ENCODE measurements around the gene BLTP3B. TPM values are rescaled to one million over a fixed set of nuclear protein-coding genes. Genes with fewer than 3 reads are reported as not detected.

The BLTP3B gene
- total and polyA plus RNA-seq, 2 of the 13 experiments (the other 11 are each of a cell fraction or from before 2014, with no cell fraction given): 15.6 to 24.4 TPM

DNA sequence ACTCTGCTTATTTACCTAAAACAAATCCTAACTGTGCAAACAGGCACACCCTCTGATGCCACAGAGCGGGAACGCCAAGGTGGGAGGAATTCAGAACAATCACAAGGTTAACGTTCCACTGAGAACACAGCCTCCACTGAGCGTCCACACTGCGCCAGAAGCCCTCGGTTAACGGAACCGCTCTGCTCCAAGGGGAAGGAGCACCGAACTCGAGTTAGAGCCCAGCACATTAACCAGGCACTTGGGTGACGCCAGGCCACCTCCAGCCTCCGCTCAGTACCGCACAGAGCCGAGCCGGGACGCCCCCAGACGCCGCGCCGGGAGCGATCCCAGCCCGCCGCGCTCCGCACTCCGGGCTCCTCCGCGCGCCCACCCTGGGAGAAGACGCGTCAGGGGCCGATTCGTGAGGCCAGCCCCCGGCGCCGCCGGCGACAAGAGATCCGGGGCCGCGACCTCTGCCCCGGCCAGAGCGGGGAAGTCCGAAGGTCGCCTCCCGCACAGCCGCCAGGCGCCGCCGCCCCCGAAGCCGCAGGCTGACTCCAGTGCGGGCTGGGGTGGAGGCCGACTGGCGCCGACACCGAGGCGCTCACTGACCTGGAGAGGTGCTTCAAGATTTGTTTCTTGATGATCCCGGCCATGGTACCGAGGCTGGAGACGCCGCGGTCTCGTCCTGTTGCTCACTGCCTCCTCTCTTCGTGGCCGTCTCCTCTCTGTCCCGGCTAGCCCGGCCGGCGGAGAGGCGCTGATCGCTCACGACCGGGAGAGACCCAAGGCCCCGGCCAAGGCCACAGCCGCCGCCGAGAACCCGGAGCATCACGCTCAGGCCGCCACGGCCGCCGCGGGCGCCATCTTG lies 450 bp downstream of the BLTP3B start (continued):
- TF ChIP-seq POGK (CRISPR knock-in tag; conservative IDR thresholded peaks at IDR 0.05): no peak; the same call in none of the 2 replicates
- no peak; the same call in 1 of the 2 replicates for TF ChIP-seq SPEN (CRISPR knock-in tag; IDR thresholded peaks at IDR 0.05; ENCODE audit: low read depth)
- peak; percentile 81 for TF ChIP-seq PHF21A (CRISPR knock-in tag; IDR thresholded peaks at IDR 0.05)
- TF ChIP-seq LRRFIP1 (CRISPR knock-in tag; conservative IDR thresholded peaks at IDR 0.05): no peak
- TF ChIP-seq, protein P1, sequence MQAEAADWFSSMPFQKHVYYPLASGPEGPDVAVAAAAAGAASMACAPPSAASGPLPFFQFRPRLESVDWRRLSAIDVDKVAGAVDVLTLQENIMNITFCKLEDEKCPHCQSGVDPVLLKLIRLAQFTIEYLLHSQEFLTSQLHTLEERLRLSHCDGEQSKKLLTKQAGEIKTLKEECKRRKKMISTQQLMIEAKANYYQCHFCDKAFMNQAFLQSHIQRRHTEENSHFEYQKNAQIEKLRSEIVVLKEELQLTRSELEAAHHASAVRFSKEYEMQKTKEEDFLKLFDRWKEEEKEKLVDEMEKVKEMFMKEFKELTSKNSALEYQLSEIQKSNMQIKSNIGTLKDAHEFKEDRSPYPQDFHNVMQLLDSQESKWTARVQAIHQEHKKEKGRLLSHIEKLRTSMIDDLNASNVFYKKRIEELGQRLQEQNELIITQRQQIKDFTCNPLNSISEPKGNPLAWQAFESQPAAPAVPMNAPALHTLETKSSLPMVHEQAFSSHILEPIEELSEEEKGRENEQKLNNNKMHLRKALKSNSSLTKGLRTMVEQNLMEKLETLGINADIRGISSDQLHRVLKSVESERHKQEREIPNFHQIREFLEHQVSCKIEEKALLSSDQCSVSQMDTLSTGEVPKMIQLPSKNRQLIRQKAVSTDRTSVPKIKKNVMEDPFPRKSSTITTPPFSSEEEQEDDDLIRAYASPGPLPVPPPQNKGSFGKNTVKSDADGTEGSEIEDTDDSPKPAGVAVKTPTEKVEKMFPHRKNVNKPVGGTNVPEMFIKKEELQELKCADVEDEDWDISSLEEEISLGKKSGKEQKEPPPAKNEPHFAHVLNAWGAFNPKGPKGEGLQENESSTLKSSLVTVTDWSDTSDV (CRISPR knock-in tag; IDR thresholded peaks at IDR 0.05): 0 out of 2 replicates have a peak, but pooled peaks have one; percentile 69
- peak; percentile 81 for TF ChIP-seq POLR2G (IDR thresholded peaks at IDR 0.05; ENCODE audit: low read depth, low read length)
- TF ChIP-seq U2AF1 (optimal IDR thresholded peaks at IDR 0.05; ENCODE audit: low read depth, low read length): no peak
- TF ChIP-seq ARHGAP35 (CRISPR knock-in tag; IDR thresholded peaks at IDR 0.05; ENCODE audit: borderline replicate concordance): peak; percentile 55; the same call in 1 of the 2 replicates
- no peak for TF ChIP-seq NFAT5 (CRISPR knock-in tag; IDR thresholded peaks at IDR 0.05)
- TF ChIP-seq TBX3 (IDR thresholded peaks at IDR 0.05; ENCODE audit: borderline replicate concordance): no peak; the same call in 1 of the 2 replicates
- no peak for TF ChIP-seq SP2 (CRISPR knock-in tag; IDR thresholded peaks at IDR 0.05)
- no peak for TF ChIP-seq RNF2 (conservative IDR thresholded peaks at IDR 0.05; ENCODE audit: low read depth)
- no peak for TF ChIP-seq STAT5B (CRISPR knock-in tag; IDR thresholded peaks at IDR 0.05)

Data from HepG2 (cell line).